Glomerular endothelial cell (primary cell): Measurements from ENCODE around the gene PEX5L. TPM values are rescaled to one million over a fixed set of nuclear protein-coding genes. Genes with fewer than 3 reads are reported as not detected.
"Not testable (repeated sequence)": the region's sequence is repeated elsewhere in the genome, so short reads cannot be mapped to it uniquely, and the experiment has no call there.

Source experiments
- DNase-seq: peaks from one replicate; pipeline ENCODE4 v3.0.0-alpha.2; 2011; ENCODE audit warnings: low read depth, low spot score; ENCODE audit errors: extremely low read depth
- total RNA-seq: library from RNA; depleted of rRNA; stranded (reverse); fragments of >200 nt; gene quantifications from 2 replicates; pipeline ENCODE4 v1.2.3, GENCODE V29; 2015

PEX5L gene, protein sequence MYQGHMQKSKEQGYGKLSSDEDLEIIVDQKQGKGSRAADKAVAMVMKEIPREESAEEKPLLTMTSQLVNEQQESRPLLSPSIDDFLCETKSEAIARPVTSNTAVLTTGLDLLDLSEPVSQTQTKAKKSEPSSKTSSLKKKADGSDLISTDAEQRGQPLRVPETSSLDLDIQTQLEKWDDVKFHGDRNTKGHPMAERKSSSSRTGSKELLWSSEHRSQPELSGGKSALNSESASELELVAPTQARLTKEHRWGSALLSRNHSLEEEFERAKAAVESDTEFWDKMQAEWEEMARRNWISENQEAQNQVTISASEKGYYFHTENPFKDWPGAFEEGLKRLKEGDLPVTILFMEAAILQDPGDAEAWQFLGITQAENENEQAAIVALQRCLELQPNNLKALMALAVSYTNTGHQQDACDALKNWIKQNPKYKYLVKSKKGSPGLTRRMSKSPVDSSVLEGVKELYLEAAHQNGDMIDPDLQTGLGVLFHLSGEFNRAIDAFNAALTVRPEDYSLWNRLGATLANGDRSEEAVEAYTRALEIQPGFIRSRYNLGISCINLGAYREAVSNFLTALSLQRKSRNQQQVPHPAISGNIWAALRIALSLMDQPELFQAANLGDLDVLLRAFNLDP
- total RNA-seq, result 0.05 TPM in 1 of 2 replicates, not detected in the other

DNA sequence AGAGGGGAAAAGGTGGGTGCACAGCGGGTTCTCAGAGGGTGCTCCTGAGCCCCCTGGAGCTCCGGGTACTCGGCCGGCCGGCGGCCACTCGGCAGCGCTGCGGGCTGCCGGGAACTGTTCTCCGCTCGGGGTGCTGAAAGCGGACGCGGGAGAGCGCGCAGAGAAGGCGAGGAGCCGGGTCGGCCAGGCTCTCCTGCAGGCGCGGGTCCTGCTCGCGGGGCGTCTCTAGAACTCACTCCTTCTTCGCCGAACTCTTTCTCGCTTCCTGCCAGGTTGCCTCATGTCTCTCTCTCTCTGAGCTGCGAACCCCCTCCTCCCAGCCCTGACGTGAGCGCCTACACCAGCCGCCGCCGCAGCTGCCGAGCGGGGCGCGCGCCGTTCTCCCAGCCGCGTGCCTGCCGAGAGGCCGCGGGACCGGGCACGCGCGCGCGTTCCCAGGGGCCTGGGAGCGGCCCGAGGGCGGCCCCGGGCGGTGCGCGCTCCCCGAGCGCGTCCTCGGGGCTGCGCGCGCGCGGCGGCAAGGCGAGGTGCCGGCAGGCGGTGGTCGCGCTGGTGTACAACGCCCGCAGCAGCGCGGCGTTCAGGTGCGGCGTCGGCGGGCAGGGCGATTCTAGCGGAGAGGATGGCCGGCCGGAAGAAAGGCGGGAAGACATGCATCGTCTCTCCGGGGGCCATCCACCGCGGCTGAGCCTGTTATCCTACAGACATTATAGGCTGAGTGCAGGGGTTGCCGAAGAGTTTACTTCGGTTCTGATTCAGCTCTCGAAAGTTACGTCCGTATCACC is at the start of gene PEX5L:
TSS of gene PEX5L (minus strand) at position 267 of the 785 bp plus-strand sequence. CDS start 338 bp downstream, outside the sequence.
- DNase-seq, result no peak

- DNase-seq, result no peak
These were observed 48.5 kb upstream of the PEX5L start for GRCh38 chr3:180085122-180085710.

GRCh38 chr3:180082699-180083098 is 46.0 kb upstream of the PEX5L start:
- no peak for DNase-seq

DNA sequence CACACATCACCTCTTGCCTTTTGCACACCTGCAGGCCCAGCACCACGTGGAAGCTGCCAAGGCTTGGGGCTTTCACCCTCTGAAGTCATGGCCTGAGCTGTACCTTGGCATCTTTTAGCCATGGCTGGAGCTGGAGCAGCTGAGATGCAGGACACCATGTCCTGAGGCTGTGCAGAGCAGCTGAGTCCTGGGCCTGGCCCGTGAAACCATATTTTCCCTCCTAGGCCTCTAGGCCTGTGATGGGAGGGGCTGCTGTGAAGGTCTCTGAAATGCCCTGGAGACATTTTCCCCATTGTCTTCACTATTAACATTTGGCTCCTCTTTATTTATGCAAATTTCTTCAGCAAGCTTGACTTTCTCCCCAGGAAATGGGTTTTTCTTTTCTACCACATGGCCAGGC is 41.9 kb upstream of the PEX5L start:
- DNase-seq, result no peak

DNA sequence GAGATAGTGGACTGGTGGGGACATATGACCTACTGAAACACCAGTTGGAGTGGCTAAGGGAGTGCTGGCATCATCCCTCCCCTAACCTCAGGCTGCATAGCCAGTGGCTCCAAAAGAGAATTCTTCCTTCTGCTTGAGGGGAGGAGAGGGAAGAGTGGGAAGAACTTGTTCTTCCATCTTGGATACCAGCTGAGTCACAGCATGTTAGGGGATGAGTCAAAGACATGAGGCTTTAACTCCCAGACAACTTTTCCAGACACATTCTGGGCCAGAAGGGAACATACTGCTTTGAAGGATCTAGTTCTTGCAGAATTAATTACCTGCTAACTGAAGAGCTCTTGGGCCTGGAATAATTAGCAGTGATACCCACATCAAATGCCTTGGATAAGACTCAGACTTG is 36.8 kb upstream of the PEX5L start:
- no peak for DNase-seq

- no peak for DNase-seq
These were observed 36.0 kb upstream of the PEX5L start for GRCh38 chr3:180072786-180073185.

- no peak for DNase-seq
These were observed 34.2 kb upstream of the PEX5L start for GRCh38 chr3:180070925-180071324.

DNA sequence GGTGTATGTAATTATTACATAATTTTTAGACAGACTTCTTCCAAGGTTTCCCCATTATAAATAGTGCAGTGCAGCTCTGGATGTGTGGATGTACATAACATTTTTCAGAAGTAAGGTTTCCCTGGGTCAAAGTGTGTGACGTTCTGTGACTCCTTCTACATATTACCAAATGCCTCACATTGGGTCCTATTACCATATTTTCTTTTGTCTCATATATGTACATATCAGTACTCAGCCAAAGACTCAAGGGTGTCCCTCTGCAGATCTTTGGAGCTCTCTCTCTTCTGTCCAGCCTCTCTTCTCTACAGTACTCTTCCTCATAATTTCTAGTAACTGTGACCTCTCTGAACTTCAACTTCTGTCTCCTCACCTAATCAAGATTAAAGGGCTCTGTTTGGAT is 31.3 kb upstream of the PEX5L start:
- no peak for DNase-seq

- no peak for DNase-seq
These were observed 29.9 kb upstream of the PEX5L start for GRCh38 chr3:180066598-180066997.

DNA sequence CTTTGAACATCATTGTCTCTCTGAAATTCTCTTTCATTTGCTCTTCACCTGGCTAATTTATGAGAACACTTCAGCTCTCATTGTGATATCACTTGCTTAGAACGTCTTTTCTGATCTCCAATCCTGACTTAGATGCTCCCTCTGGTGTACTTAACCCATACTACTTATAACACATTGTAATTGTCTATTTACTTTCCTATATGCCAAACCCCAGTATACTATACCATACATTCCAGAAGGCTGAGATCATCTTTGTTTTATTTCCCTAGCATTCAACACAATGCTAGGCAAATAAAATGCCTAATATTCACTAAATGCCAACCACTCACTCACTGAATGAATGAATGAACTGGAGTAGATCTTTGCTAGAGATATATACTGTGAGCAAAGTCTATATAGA is 27.0 kb upstream of the PEX5L start:
- no peak for DNase-seq

- no peak for DNase-seq
These were observed 26.0 kb upstream of the PEX5L start for GRCh38 chr3:180062771-180063170.

GRCh38 chr3:180059356-180059755 is 22.6 kb upstream of the PEX5L start:
- no peak for DNase-seq

DNA sequence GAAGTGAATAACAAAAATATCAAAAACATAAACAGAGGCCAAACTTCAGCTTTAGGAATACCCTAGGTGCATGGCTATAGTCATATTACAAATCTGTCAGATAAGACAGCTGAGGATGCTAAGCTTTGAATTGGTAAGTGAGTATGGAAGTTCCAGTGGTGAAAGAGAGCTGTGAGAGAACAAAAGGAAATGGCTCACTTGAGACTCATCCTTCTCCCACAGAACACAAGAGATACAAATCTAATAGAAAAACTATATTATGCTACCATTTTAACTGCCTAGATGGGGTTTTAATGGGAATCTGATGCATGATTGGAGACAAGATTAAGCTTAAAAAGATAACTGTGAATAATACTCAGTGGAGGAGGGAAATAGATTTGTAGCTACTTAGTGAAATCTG is 21.5 kb upstream of the PEX5L start:
- DNase-seq, result no peak

DNA sequence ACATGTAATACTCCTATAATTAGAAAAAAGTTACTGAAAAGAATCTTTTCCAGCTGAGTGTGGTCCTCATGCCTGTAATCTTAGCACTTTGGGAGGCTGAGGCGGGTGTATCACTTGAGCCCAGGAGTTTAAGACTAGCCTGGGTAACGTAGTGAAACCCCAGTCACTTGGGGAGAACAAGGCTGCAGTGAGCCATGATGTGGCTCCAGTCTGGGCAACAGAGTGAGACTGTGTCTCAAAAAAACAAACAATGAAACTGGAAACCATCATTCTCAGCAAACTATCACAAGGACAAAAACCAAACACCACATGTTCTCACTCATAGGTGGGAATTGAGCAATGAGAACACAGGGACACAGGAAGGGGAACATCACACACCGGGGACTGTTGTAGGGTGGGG is 18.9 kb upstream of the PEX5L start:
- not testable (repeated sequence) for DNase-seq

GRCh38 chr3:180049391-180049790 is 12.7 kb upstream of the PEX5L start:
- no peak for DNase-seq

GRCh38 chr3:180048840-180049239 is 12.1 kb upstream of the PEX5L start:
- no peak for DNase-seq

GRCh38 chr3:180048103-180048502 is 11.4 kb upstream of the PEX5L start:
- no peak for DNase-seq

GRCh38 chr3:180040966-180041365 is 4.2 kb upstream of the PEX5L start:
- no peak for DNase-seq

DNA sequence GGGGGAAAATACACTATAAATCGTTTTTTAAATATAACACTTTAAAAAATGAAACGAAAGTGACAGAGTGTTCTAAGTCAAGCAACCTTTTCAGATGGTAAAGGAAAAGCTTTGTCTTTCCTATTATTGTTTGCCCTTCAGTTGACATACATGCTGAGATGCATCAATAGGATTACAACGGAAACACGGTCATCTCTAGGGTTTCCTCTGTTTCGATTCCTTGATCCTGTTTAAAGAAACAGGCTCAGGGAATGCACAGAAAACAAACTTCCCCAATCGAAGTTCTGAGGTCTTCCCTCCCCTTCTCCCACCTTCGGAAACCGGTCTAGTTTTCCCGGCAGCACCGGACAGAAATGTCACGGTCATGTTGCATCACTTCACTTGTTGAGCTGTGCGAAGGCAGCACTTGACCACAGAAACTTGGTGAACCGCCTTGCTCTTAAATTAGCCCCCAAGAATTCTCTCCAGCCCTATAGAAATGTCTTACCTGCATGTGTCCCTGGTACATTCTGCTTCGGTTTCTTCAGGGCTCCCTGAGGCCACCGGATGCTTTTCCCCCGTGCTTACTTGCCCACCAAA is 556 bp downstream of the PEX5L start:
- no peak for DNase-seq

DNA sequence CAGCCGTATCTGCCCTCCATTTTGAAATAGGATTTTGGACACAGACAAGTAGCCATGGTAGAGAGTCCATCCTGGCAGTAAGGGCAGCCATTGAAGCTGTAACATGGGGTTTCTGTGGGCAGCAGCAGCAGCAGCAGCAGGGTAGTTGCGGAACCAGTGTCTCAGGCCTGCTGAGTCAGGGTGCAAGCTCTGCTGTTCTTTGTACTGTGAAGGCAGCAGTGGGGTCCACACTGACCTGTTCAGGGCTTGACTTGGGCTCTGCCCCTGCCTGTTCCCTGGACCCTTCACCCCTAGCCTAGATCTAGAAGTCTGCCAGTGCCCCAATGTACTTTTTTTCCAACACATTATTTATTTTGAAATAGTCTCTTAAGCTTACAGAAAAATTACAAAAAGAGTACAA is 9.7 kb downstream of the PEX5L start:
- no peak for DNase-seq

DNA sequence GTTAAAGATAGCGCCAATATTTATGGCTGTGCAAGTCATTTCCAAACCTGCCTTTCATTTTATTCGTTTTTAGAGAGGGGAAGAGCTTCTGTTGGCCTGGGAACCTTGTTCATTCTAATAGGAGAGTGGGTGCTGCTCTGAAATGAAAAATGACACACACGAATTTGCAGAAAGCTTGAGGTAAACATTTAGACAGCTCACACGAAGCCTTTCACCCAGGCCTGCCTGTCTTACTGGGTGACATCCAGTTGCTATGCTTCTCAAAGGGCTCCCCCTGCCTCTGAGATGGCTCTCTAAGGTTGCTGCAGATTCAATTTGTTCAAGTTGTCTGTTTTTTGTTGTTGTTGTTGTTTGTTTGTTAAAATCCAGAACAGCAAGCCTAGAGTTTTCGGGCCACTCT is 18.2 kb downstream of the PEX5L start:
- DNase-seq, result no peak
